Measurements from ENCODE around the gene CNGA2. TPM values are rescaled to one million over a fixed set of nuclear protein-coding genes. Genes with fewer than 3 reads are reported as not detected.

The CNGA2 gene
- total and polyA plus RNA-seq, 2 experiments from 2014 or later: not detected

DNA sequence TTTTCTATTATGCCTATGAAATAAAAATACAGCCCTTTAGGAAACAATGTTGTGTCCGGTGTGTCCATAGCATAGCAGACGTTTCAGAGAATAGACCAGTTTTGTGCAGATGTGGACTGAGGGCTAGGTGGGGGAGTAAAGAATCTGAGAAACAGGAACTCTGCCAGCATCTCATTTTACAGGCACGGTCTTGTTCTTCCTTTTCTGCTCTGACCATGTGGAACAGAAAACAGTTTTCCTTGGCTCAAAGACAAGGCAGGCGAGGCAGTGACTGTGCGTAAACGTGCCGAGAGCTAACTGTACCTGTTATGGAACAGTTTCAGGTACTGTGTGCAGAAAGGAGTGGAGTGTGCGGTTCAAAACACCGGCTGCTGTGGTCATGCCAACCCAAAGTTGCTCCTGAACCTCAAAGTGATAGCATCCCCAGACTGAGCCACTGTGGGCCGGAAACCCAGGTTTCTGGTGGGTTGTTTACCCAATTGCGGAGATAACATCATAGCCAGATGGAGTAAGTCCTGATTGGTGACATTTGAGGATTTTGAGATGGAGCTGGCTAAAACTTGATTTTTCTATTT is 20.2 kb downstream of the CNGA2 start (continued):
- TF ChIP-seq, protein P1, sequence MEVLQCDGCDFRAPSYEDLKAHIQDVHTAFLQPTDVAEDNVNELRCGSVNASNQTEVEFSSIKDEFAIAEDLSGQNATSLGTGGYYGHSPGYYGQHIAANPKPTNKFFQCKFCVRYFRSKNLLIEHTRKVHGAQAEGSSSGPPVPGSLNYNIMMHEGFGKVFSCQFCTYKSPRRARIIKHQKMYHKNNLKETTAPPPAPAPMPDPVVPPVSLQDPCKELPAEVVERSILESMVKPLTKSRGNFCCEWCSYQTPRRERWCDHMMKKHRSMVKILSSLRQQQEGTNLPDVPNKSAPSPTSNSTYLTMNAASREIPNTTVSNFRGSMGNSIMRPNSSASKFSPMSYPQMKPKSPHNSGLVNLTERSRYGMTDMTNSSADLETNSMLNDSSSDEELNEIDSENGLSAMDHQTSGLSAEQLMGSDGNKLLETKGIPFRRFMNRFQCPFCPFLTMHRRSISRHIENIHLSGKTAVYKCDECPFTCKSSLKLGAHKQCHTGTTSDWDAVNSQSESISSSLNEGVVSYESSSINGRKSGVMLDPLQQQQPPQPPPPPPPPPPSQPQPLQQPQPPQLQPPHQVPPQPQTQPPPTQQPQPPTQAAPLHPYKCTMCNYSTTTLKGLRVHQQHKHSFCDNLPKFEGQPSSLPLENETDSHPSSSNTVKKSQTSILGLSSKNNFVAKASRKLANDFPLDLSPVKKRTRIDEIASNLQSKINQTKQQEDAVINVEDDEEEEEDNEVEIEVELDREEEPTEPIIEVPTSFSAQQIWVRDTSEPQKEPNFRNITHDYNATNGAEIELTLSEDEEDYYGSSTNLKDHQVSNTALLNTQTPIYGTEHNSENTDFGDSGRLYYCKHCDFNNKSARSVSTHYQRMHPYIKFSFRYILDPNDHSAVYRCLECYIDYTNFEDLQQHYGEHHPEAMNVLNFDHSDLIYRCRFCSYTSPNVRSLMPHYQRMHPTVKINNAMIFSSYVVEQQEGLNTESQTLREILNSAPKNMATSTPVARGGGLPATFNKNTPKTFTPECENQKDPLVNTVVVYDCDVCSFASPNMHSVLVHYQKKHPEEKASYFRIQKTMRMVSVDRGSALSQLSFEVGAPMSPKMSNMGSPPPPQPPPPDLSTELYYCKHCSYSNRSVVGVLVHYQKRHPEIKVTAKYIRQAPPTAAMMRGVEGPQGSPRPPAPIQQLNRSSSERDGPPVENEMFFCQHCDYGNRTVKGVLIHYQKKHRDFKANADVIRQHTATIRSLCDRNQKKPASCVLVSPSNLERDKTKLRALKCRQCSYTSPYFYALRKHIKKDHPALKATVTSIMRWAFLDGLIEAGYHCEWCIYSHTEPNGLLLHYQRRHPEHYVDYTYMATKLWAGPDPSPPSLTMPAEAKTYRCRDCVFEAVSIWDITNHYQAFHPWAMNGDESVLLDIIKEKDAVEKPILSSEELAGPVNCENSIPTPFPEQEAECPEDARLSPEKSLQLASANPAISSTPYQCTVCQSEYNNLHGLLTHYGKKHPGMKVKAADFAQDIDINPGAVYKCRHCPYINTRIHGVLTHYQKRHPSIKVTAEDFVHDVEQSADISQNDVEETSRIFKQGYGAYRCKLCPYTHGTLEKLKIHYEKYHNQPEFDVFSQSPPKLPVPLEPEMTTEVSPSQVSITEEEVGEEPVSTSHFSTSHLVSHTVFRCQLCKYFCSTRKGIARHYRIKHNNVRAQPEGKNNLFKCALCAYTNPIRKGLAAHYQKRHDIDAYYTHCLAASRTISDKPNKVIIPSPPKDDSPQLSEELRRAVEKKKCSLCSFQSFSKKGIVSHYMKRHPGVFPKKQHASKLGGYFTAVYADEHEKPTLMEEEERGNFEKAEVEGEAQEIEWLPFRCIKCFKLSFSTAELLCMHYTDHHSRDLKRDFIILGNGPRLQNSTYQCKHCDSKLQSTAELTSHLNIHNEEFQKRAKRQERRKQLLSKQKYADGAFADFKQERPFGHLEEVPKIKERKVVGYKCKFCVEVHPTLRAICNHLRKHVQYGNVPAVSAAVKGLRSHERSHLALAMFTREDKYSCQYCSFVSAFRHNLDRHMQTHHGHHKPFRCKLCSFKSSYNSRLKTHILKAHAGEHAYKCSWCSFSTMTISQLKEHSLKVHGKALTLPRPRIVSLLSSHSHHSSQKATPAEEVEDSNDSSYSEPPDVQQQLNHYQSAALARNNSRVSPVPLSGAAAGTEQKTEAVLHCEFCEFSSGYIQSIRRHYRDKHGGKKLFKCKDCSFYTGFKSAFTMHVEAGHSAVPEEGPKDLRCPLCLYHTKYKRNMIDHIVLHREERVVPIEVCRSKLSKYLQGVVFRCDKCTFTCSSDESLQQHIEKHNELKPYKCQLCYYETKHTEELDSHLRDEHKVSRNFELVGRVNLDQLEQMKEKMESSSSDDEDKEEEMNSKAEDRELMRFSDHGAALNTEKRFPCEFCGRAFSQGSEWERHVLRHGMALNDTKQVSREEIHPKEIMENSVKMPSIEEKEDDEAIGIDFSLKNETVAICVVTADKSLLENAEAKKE (CRISPR knock-in tag; IDR thresholded peaks at IDR 0.05): no peak
- TF ChIP-seq NANOG (IDR thresholded peaks at IDR 0.05; ENCODE audit: borderline replicate concordance) (no peak), EZH2phosphoT487 (IDR thresholded peaks at IDR 0.05; ENCODE audit: unreplicated experiment) (no peak), CREB1 (CRISPR knock-in tag; IDR thresholded peaks at IDR 0.05; ENCODE audit: low read depth) (no peak), ZNF331 (CRISPR knock-in tag; IDR thresholded peaks at IDR 0.05; ENCODE audit: low read depth) (no peak), EZH2 (IDR thresholded peaks at IDR 0.05; ENCODE audit: low read depth, unreplicated experiment) (no peak)

DNA sequence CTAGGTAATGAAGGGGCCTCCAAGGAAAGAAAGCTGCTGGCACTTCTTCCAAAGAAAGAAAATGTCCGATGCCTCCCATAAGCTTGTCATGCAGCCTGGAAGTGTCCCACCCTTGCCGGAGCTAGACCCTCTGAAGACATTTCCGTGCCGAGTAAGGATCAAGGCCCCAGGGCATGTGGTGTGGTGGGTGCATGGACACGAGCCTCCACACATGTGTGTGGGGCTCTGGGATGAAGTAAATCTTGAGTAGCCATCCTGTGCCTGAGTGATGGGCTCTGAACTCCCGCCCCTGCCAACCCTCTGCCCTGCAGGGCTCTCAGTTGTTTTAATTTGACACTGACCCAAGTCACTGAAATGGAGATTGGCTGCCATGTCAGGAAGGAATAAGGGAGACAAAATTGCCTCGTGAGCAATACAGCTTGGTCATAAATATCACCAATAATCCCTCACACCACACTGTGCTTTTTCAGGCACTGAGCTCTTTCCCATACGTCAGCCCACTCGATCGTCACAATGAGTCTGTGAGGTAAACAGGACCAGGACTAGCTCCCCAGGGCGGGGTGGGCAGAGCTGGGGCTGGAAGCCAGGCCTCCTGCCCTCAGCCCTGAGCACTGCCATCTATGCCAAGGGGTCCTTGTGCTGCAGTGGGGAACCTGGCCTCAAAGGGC is 24.6 kb downstream of the CNGA2 start:
- Histone ChIP-seq H3K4me2 (no peak overlapping the region), H3K36me3 (ENCODE audit: insufficient read depth) (no peaks in the 10 kb centered on the region), H3K27me3 (ENCODE audit: insufficient read depth) (no peaks in the 10 kb centered on the region), H4K20me1 (replicated peaks; ENCODE audit: insufficient read depth) (no peaks in the 10 kb centered on the region), H3F3A (replicated peaks; ENCODE audit: low read depth) (no peaks in the 10 kb centered on the region), H3K4me3 (no peak overlapping the region), H3K79me2 (replicated peaks; ENCODE audit: insufficient read depth) (no peaks in the 10 kb centered on the region), H2AFZ (no peak overlapping the region), H3K27ac (ENCODE audit: low read depth) (no peak overlapping the region), H3K9me2 (ENCODE audit: insufficient read depth) (no peaks in the 10 kb centered on the region), H3K4me1 (ENCODE audit: insufficient read depth) (no peaks in the 10 kb centered on the region)
- DNase-seq (ENCODE audit: low spot score) (no peak), ATAC-seq (no peak)
- H3K4me3 Mint-ChIP-seq: no peak overlapping the region
- peaks cover 4% of the 10 kb centered on the region for H3K27me3 Mint-ChIP-seq (ENCODE audit: insufficient read depth, low read depth, poor library complexity)
- H3K36me3 Mint-ChIP-seq (ENCODE audit: low read depth): no peaks in the 10 kb centered on the region
- H3K27ac Mint-ChIP-seq: no peak overlapping the region
- no peaks in the 10 kb centered on the region for H3K9me3 Mint-ChIP-seq
- no peaks in the 10 kb centered on the region for H3K4me1 Mint-ChIP-seq
- TF ChIP-seq EZH2 (IDR thresholded peaks at IDR 0.05; ENCODE audit: low read depth, unreplicated experiment) (no peak), STAT1 (IDR thresholded peaks at IDR 0.05; ENCODE audit: unreplicated experiment) (no peak), JUNB (IDR thresholded peaks at IDR 0.05; ENCODE audit: unreplicated experiment) (no peak), ZNF331 (CRISPR knock-in tag; IDR thresholded peaks at IDR 0.05; ENCODE audit: low read depth) (no peak), EZH2phosphoT487 (IDR thresholded peaks at IDR 0.05; ENCODE audit: unreplicated experiment) (no peak), ZNF114 (CRISPR knock-in tag; IDR thresholded peaks at IDR 0.05) (no peak)
- TF ChIP-seq, protein P2, sequence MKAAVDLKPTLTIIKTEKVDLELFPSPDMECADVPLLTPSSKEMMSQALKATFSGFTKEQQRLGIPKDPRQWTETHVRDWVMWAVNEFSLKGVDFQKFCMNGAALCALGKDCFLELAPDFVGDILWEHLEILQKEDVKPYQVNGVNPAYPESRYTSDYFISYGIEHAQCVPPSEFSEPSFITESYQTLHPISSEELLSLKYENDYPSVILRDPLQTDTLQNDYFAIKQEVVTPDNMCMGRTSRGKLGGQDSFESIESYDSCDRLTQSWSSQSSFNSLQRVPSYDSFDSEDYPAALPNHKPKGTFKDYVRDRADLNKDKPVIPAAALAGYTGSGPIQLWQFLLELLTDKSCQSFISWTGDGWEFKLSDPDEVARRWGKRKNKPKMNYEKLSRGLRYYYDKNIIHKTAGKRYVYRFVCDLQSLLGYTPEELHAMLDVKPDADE (IDR thresholded peaks at IDR 0.05): no peak
- TF ChIP-seq, protein P3, sequence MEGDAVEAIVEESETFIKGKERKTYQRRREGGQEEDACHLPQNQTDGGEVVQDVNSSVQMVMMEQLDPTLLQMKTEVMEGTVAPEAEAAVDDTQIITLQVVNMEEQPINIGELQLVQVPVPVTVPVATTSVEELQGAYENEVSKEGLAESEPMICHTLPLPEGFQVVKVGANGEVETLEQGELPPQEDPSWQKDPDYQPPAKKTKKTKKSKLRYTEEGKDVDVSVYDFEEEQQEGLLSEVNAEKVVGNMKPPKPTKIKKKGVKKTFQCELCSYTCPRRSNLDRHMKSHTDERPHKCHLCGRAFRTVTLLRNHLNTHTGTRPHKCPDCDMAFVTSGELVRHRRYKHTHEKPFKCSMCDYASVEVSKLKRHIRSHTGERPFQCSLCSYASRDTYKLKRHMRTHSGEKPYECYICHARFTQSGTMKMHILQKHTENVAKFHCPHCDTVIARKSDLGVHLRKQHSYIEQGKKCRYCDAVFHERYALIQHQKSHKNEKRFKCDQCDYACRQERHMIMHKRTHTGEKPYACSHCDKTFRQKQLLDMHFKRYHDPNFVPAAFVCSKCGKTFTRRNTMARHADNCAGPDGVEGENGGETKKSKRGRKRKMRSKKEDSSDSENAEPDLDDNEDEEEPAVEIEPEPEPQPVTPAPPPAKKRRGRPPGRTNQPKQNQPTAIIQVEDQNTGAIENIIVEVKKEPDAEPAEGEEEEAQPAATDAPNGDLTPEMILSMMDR (conservative IDR thresholded peaks at IDR 0.05; ENCODE audit: low read depth in 2 of 2): no peak

Measured in GM23338 (cell line).